B cell (primary cell): ENCODE measurements around the gene RETN. TPM values are rescaled to one million over a fixed set of nuclear protein-coding genes. Genes with fewer than 3 reads are reported as not detected.

Experiments used
- ATAC-seq: fragments of 200-7000 bp; cut with Tn5 transposase; one replicate; pipeline ENCODE4 v1.10.0; 2021; ENCODE audit warnings: low read depth, mild to moderate bottlenecking, moderate number of reproducible peaks, moderate library complexity
- CTCF ChIA-PET: fragments of 350-600 bp; sonication (Branson Sonifier 250); formaldehyde crosslinking; loops from one replicate; lab custom pipeline; 2021; ENCODE audit warnings: antibody characterized with exemption, inconsistent platforms; lab: Charles Lee
- POLR2A ChIA-PET: fragments of 350-600 bp; sonication (Branson Sonifier 250); formaldehyde crosslinking; loops from one replicate; lab custom pipeline; 2021; ENCODE audit warnings: antibody characterized with exemption; lab: Charles Lee
- DNase-seq: peaks from one replicate; pipeline ENCODE4 v3.0.0; 2013
- H2AFZ ChIP-seq: 2 replicates; pipeline ENCODE4 v1.6.1; 2012; ENCODE audit warnings: mild to moderate bottlenecking, low read depth, low read length; ENCODE audit not compliant: insufficient read depth, poor library complexity, severe bottlenecking
- H3K27ac ChIP-seq, 2 donors: 1 replicate in 1 of 2; 2 replicates in 1 of 2; pipeline ENCODE4 v1.5.1; 2012 to 2013; ENCODE audit warnings: low read length in 2 of 2, mild to moderate bottlenecking in 2 of 2, moderate library complexity in 1 of 2
- H3K27me3 ChIP-seq, 4 experiments: fragments of 200-600 bp in 1 of 4; sonication (generic) in 1 of 4; replicated peaks in 1 of 4; 1 replicate in 2 of 4; 2 replicates in 2 of 4; pipeline versions ENCODE4 v1.6.1 to v1.7.0; 2013 to 2016; ENCODE audit warnings: low read length in 3 of 4, mild to moderate bottlenecking in 2 of 4, mixed read lengths in 1 of 4, moderate library complexity in 1 of 4; ENCODE audit not compliant: insufficient read depth in 4 of 4, control insufficient read depth in 3 of 4; ENCODE audit errors: control extremely low read depth in 1 of 4
- H3K36me3 ChIP-seq, 2 experiments: replicated peaks in 1 of 2; 1 replicate in 1 of 2; 2 replicates in 1 of 2; pipeline versions ENCODE4 v1.6.1 to v1.7.1; 2013; ENCODE audit warnings: low read length in 1 of 2; ENCODE audit not compliant: insufficient read depth in 2 of 2, control insufficient read depth in 1 of 2; ENCODE audit errors: control extremely low read depth in 1 of 2, extremely low read depth in 1 of 2
- H3K4me1 ChIP-seq, 2 donors: fragments of 200-600 bp in 1 of 2; sonication (generic) in 1 of 2; 1 replicate in 1 of 2; 2 replicates in 1 of 2; pipeline versions ENCODE4 v1.5.1 to v1.6.1; 2013 to 2017; ENCODE audit warnings: low read length in 2 of 2; ENCODE audit not compliant: control insufficient read depth in 2 of 2, insufficient read depth in 2 of 2
- H3K4me2 ChIP-seq: replicated peaks from 2 replicates; pipeline ENCODE3; 2012; ENCODE audit warnings: mild to moderate bottlenecking, low read depth, low read length; ENCODE audit not compliant: poor library complexity, severe bottlenecking
- H3K4me3 ChIP-seq, 5 experiments: fragments of 200-600 bp in 1 of 5; sonication (generic) in 1 of 5; 1 replicate in 3 of 5; 2 replicates in 2 of 5; pipeline versions ENCODE4 v1.5.1 to v1.7.0; 2011 to 2016; ENCODE audit warnings: low read length in 4 of 5, mild to moderate bottlenecking in 4 of 5, low read depth in 2 of 5, control low read depth in 1 of 5, moderate library complexity in 1 of 5; ENCODE audit not compliant: insufficient read depth in 1 of 5; ENCODE audit errors: control extremely low read depth in 1 of 5, extremely low read depth in 1 of 5
- H3K79me2 ChIP-seq: fragments of 200-600 bp; sonication (generic); one replicate; pipeline ENCODE4 v1.6.0; 2016; ENCODE audit warnings: low read length; ENCODE audit not compliant: control insufficient read depth, insufficient read depth
- H3K9ac ChIP-seq: fragments of 200-600 bp; sonication (generic); 2 replicates; pipeline ENCODE4 v1.6.1; 2017; ENCODE audit warnings: mild to moderate bottlenecking, low read length, moderate library complexity
- H3K9me3 ChIP-seq, 3 donors: one replicate each; pipeline versions ENCODE4 v1.6.1 to v1.7.1; 2013; ENCODE audit warnings: low read length in 2 of 3; ENCODE audit not compliant: control insufficient read depth in 2 of 3, insufficient read depth in 1 of 3; ENCODE audit errors: control extremely low read depth in 1 of 3
- H4K20me1 ChIP-seq: 2 replicates; pipeline ENCODE4 v1.6.0; 2012; ENCODE audit warnings: mild to moderate bottlenecking, low read length; ENCODE audit not compliant: insufficient read depth, control insufficient read depth, poor library complexity, severe bottlenecking
- H3K27ac Mint-ChIP-seq: one replicate; pipeline ENCODE4 v1.8.0; 2021; ENCODE audit warnings: mixed read lengths
- H3K27me3 Mint-ChIP-seq: one replicate; pipeline ENCODE4 v1.8.0; 2021; ENCODE audit warnings: mixed read lengths
- H3K4me1 Mint-ChIP-seq: one replicate; pipeline ENCODE4 v1.8.0; 2021; ENCODE audit warnings: mixed read lengths
- H3K4me3 Mint-ChIP-seq: one replicate; pipeline ENCODE4 v1.8.0; 2021; ENCODE audit warnings: mixed read lengths
- H3K9me3 Mint-ChIP-seq: one replicate; pipeline ENCODE4 v1.8.0; 2022; ENCODE audit warnings: mixed read lengths; ENCODE audit not compliant: insufficient read depth
- CTCF ChIP-seq: fragments of 200-600 bp; IDR thresholded peaks from one replicate; pipeline ENCODE4 v1.8.0; 2022; ENCODE audit warnings: antibody characterized with exemption, mild to moderate bottlenecking
- EZH2 ChIP-seq: IDR thresholded peaks from 2 replicates; pipeline ENCODE4 v1.6.1; 2012; ENCODE audit warnings: borderline replicate concordance, low read depth, mild to moderate bottlenecking, moderate library complexity, low read length; ENCODE audit not compliant: insufficient read depth, poor library complexity, severe bottlenecking
- WGBS: methylation state at CpG from one replicate; pipeline ENCODE4 v1.1.5; 2013; ENCODE audit warnings: missing lambda C conversion rate; ENCODE audit not compliant: insufficient coverage; 5-methylcytosine and 5-hydroxymethylcytosine counted together
- intact Hi-C: fragments of 100-400 bp; cut with micrococcal nuclease; formaldehyde crosslinking; loops from one replicate; pipeline ENCODE4 v1.10.0; 2022
- polyA plus RNA-seq: library from polyadenylated mRNA; depleted of rRNA; stranded (reverse); fragments of >200 nt; gene quantifications from 2 replicates; pipeline ENCODE4 v1.2.3, GENCODE V29; 2012
- total RNA-seq, 2 donors: library from RNA; stranded (reverse); fragments of 120-200 nt in 1 of 2; gene quantifications; 1 replicate in 1 of 2; 2 replicates in 1 of 2; pipeline versions ENCODE4 v1.2.3 to v1.2.4, GENCODE V29; 2013 to 2022

RETN gene
- total and polyA plus RNA-seq, 2 donors (not counting 1 experiment from before 2014, with no cell fraction given), result not detected

- intact Hi-C loops, result loop anchor here (1.0 to 2.0 kb wide), 4 partner anchors 8 to 314 kb away; partner anchors contain the start of genes MCOLN1, PNPLA6, STXBP2 and TIMM44
- Mint-ChIP-seq H3K9me3 (no peaks in the 10 kb centered on the region), H3K27me3 (no peaks in the 10 kb centered on the region), H3K4me1 (peaks cover 43% of the 10 kb centered on the region), H3K4me3 (peak within 1 kb of the TSS; percentile 92), H3K27ac (peak within 1 kb of the TSS; percentile 95)
- ChIA-PET POLR2A (interaction anchor here (0.6 to 1.2 kb wide), 6 partner anchors 12 to 859 kb away, joined by 3 to 7 read pairs (median 4); partner anchors contain the start of genes MCOLN1, TIMM44 and ZNF557), CTCF (interaction anchor here (1.0 to 1.6 kb wide), 5 partner anchors 23 to 315 kb away, joined by 4 to 10 read pairs (median 5); partner anchors contain the start of genes TIMM44 and TRAPPC5)
- under 1% methylated on average over 40 of the region's 40 CpGs for WGBS
- Histone ChIP-seq H3K4me3 (peak within 1 kb of the TSS; percentile 78 to 100 (median 99)), H3K27ac (peak within 1 kb of the TSS; percentile 87 to 91), H3K9me3 (peaks cover 0 to 3% (median 0%) of the 10 kb centered on the region in 3 donors), H3K79me2 (peaks cover 81% of the 10 kb centered on the region), H3K36me3 (peaks cover 0 to 42% of the 10 kb centered on the region in 2 experiments), H3K27me3 (no peaks in the 10 kb centered on the region), H3K9ac (peak within 1 kb of the TSS; percentile 99), H4K20me1 (peaks cover 38% of the 10 kb centered on the region), H2AFZ (peak within 1 kb of the TSS; percentile 87), H3K4me1 (peaks cover 19 to 31% of the 10 kb centered on the region in 2 donors), H3K4me2 (peak within 1 kb of the TSS; percentile 84)
- DNase-seq, result peak; percentile 99
- ATAC-seq, result peak; percentile 96
- TF ChIP-seq CTCF, result no peak
- TF ChIP-seq EZH2, result no peak
Observed at GRCh38 chr19:7629347-7630054, 39.3 kb upstream of the RETN start, which contains the start of the genes PET100 and XAB2. Gene PET100 (plus strand): TSS chr19:7629793. CDS start chr19:7629834, 41 bp downstream. Gene XAB2 (minus strand): TSS chr19:7629545. CDS start chr19:7629527, 18 bp downstream.

- DNase-seq, result no peak
- H3K4me1 ChIP-seq, result peaks cover 26 to 40% of the 10 kb centered on the region in 2 donors
- no peaks in the 10 kb centered on the region for H3K27me3 Mint-ChIP-seq
- H3K4me3 Mint-ChIP-seq, result peak overlapping the region; percentile 23
- 98% methylated on average over 7 of the region's 12 CpGs for WGBS
- ChIA-PET CTCF (no interaction called here), POLR2A (no interaction called here)
- no peak overlapping the region for H3K27ac ChIP-seq
- peaks cover 0 to 23% of the 10 kb centered on the region in 2 experiments for H3K36me3 ChIP-seq
- peaks cover 57% of the 10 kb centered on the region for H3K4me1 Mint-ChIP-seq
- no peaks in the 10 kb centered on the region for H3K9me3 Mint-ChIP-seq
- peak overlapping the region; percentile 41 for H3K27ac Mint-ChIP-seq
- H3K4me3 ChIP-seq, result no peak overlapping the region
- ATAC-seq, result no peak
- intact Hi-C loops, result no loop called here
- no peaks in the 10 kb centered on the region for H3K27me3 ChIP-seq
- TF ChIP-seq EZH2, result no peak
- no peak for TF ChIP-seq CTCF
- no peak overlapping the region for H2AFZ ChIP-seq
- H4K20me1 ChIP-seq, result peaks cover 21% of the 10 kb centered on the region
- peaks cover 88% of the 10 kb centered on the region for H3K79me2 ChIP-seq
- H3K9ac ChIP-seq, result no peak overlapping the region
- no peak overlapping the region for H3K4me2 ChIP-seq
- peaks cover 0 to 8% (median 0%) of the 10 kb centered on the region in 3 donors for H3K9me3 ChIP-seq
Observed at GRCh38 chr19:7631577-7631976, 37.3 kb upstream of the RETN start.
